IgD-negative memory B cell (primary cell): ENCODE results near the gene LILRA2. TPM values are rescaled to one million over a fixed set of nuclear protein-coding genes. Genes with fewer than 3 reads are reported as not detected.
"Not testable (repeated sequence)": the region's sequence is repeated elsewhere in the genome, so short reads cannot be mapped to it uniquely, and the experiment has no call there.

Source experiments
- H3K27ac Mint-ChIP-seq, 3 donors: one replicate each; pipeline ENCODE4 v1.8.0; 2020 to 2022; ENCODE audit warnings: mild to moderate bottlenecking in 3 of 3, mixed read lengths in 3 of 3, moderate library complexity in 1 of 3
- H3K27me3 Mint-ChIP-seq: one replicate; pipeline ENCODE4 v1.8.0; 2021; ENCODE audit warnings: mixed read lengths
- H3K36me3 Mint-ChIP-seq: one replicate; pipeline ENCODE4 v1.8.0; 2020; ENCODE audit warnings: mild to moderate bottlenecking, mixed read lengths
- H3K4me1 Mint-ChIP-seq, 3 donors: one replicate each; pipeline ENCODE4 v1.8.0; 2020 to 2022; ENCODE audit warnings: mixed read lengths in 3 of 3, mild to moderate bottlenecking in 1 of 3
- H3K4me3 Mint-ChIP-seq, 4 donors: one replicate each; pipeline ENCODE4 v1.8.0; 2020 to 2022; ENCODE audit warnings: mild to moderate bottlenecking in 4 of 4, mixed read lengths in 4 of 4, moderate library complexity in 3 of 4
- H3K9me3 Mint-ChIP-seq, 3 donors: one replicate each; pipeline ENCODE4 v1.8.0; 2020 to 2021; ENCODE audit warnings: mixed read lengths in 3 of 3, mild to moderate bottlenecking in 1 of 3
- polyA plus RNA-seq: library from polyadenylated mRNA; unstranded; fragments of 300-500 nt; fragmentation: Illumina TruSeq; gene quantifications from one replicate; pipeline ENCODE4 v1.2.3, GENCODE V29; 2021

LILRA2 gene
- polyA plus RNA-seq, 1 donor from 2014 or later = 0.73 TPM

- no peaks in the 10 kb centered on the region for H3K27me3 Mint-ChIP-seq
- H3K27ac Mint-ChIP-seq = no peak overlapping the region
- peaks cover 15 to 21% (median 20%) of the 10 kb centered on the region in 3 donors for H3K4me1 Mint-ChIP-seq
Measured at GRCh38 chr19:54633401-54633800, 59.8 kb downstream of the LILRA2 start.

GRCh38 chr19:54636081-54636480, 62.5 kb downstream of the LILRA2 start:
- not testable (repeated sequence) for H3K27me3 Mint-ChIP-seq, H3K9me3 Mint-ChIP-seq, H3K4me3 Mint-ChIP-seq, H3K36me3 Mint-ChIP-seq, H3K27ac Mint-ChIP-seq, H3K4me1 Mint-ChIP-seq

More at GRCh38 chr19:54633401-54633800, 59.8 kb downstream of the LILRA2 start:
- H3K36me3 Mint-ChIP-seq = peaks cover 7% of the 10 kb centered on the region
- no peaks in the 10 kb centered on the region for H3K9me3 Mint-ChIP-seq
- no peak overlapping the region for H3K4me3 Mint-ChIP-seq

DNA sequence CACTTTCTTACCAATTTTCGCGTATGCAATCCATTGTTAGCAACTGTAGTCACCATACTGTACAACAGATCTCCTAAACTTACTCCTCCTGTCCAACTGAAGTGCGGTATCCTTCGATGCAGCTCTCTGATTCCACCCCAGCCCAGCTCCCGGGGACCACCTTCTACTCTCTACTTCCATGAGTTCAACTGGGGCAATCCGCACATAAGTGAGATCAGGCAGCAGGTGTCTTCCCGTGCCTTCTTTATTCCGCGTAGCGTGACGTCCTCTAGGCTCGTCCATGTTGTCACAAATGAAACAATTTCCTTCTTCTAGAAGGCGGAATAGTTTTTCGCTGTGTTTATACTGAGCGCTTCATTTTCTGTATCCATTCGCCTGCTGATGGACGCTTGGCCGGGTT, 65.1 kb downstream of the LILRA2 start:
- H3K4me1 Mint-ChIP-seq = peaks cover 7 to 11% (median 10%) of the 10 kb centered on the region in 3 donors
- no peak overlapping the region for H3K27ac Mint-ChIP-seq
- no peak overlapping the region for H3K4me3 Mint-ChIP-seq
- H3K9me3 Mint-ChIP-seq = peaks cover 0 to 1% (median 0%) of the 10 kb centered on the region in 3 donors
- peaks cover 2% of the 10 kb centered on the region for H3K27me3 Mint-ChIP-seq
- H3K36me3 Mint-ChIP-seq = peaks cover 2% of the 10 kb centered on the region

Other genes starting within 250 kb of the LILRA2 start
- 6.4 TPM for gene LILRA4, start 234.6 kb upstream of the LILRA2 start, polyA plus RNA-seq
- gene LAIR1, start 208.9 kb upstream of the LILRA2 start, polyA plus RNA-seq = 59.1 TPM
- gene TTYH1, start 158.3 kb upstream of the LILRA2 start, polyA plus RNA-seq = 0.16 TPM
- gene LENG8, start 124.6 kb upstream of the LILRA2 start, polyA plus RNA-seq = 11.4 TPM
- gene LENG9, start 110.0 kb upstream of the LILRA2 start, polyA plus RNA-seq = not detected
- gene CDC42EP5, start 100.5 kb upstream of the LILRA2 start, polyA plus RNA-seq = not detected
- 0.99 TPM for gene LAIR2, start 71.0 kb upstream of the LILRA2 start, polyA plus RNA-seq
- gene LILRA1, start 19.8 kb downstream of the LILRA2 start, polyA plus RNA-seq = not detected
- gene LILRB1, start 56.7 kb downstream of the LILRA2 start, polyA plus RNA-seq = 24.8 TPM
- 0.93 TPM for gene LILRB4, start 89.2 kb downstream of the LILRA2 start, polyA plus RNA-seq
- gene KIR3DL3, start 150.7 kb downstream of the LILRA2 start, polyA plus RNA-seq = not detected
- 0.59 TPM for gene KIR2DL3, start 164.7 kb downstream of the LILRA2 start, polyA plus RNA-seq
- 0.36 TPM for gene KIR2DL1, start 196.0 kb downstream of the LILRA2 start, polyA plus RNA-seq
- gene KIR2DL4, start 229.8 kb downstream of the LILRA2 start, polyA plus RNA-seq = not detected
- gene KIR3DL1, start 242.7 kb downstream of the LILRA2 start, polyA plus RNA-seq = 1.1 TPM